Measurements from ENCODE around the gene B4GALNT2.

Gene B4GALNT2, protein sequence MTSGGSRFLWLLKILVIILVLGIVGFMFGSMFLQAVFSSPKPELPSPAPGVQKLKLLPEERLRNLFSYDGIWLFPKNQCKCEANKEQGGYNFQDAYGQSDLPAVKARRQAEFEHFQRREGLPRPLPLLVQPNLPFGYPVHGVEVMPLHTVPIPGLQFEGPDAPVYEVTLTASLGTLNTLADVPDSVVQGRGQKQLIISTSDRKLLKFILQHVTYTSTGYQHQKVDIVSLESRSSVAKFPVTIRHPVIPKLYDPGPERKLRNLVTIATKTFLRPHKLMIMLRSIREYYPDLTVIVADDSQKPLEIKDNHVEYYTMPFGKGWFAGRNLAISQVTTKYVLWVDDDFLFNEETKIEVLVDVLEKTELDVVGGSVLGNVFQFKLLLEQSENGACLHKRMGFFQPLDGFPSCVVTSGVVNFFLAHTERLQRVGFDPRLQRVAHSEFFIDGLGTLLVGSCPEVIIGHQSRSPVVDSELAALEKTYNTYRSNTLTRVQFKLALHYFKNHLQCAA

DNA sequence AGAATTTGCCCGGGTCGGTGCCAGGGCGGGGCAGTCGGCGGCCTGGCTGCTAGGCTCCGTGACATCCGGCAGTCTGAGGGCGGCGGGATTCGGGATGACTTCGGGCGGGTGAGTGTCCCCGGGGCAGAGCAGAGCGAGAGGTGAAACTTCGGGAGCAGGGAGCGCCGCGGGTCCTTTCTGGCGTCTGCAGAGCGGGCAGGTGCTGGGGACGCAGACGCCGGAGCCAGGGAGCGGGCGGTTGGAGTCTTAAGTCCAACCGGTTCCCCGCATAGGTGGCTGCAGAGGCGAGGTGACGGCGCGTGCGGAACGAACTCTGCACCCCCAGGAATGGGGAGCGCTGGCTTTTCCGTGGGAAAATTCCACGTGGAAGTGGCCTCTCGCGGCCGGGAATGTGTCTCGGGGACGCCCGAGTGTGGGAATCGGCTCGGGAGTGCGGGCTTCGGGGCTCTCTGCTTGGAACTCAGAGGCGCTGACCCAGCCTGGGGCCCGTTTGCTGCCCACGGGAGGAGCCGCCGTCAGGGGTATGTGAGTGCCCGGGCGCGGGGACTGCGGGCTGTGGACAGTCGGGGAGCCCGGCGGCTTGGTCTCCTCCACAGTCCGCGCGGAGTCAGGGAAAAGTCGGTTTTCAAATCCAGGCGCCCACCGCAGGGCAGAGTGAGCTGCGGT, at the start of gene B4GALNT2:
TSS of gene B4GALNT2 (plus strand) at position 71 of the 666 bp plus-strand sequence. CDS start at position 95, 24 bp downstream.
- TF ChIP-seq GATA3 (IDR thresholded peaks at IDR 0.05; ENCODE audit: low read depth, low read length) = no peak
- no peak for TF ChIP-seq GATA2 (IDR thresholded peaks at IDR 0.05; ENCODE audit: low read depth, low read length)

DNA sequence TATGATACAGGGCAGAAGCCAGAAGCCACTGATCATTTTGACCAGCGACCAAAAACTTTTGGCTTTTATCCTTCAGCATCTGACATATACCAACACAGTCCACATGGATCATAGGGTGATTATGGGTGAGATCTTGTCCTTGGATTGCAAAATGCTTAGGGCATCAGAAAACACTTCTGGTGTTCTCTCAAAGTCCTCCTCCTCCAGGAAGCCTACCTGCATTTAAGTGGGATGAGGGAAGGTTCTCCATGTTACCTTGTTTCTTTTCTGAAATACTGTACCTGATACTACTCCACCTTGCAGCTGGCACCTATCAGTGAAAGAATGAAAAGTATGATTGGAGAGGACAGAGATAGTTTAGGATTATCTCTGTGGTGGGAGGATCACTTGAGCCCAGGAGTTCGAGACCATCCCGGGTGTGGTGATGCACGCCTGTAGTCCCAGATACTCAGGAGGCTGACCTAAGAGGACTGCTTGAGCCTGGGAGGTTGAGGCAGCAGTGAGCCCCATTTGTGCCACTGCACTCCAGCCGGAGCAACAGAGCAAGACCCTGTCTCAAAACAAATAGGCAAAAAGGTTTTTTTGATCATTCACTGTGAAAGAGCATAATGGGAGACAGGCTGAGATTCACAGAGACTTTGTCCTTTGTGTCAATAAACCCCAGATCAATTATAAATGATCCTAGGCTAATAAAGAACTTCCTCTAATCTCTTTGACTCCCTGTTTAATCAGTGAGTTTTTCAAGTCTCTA, 46.8 kb upstream of the B4GALNT2 start:
- TF ChIP-seq GATA2 (IDR thresholded peaks at IDR 0.05; ENCODE audit: low read depth, low read length) = no peak
- no peak for TF ChIP-seq GATA3 (IDR thresholded peaks at IDR 0.05; ENCODE audit: low read depth, low read length)

DNA sequence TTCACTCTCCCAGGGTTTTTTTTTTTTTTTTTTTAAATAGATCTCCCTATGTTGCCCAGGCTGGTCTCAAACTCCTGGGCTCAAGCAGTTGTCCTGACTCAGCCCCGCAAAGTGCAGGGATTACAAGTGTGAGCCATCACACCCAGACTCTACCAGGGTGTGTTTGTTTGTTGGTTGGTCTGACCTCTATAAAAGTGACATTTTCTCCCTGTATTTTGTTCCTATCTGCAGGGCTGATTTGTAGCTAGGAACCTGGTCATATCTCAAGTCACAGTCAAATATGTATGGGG, 46.3 kb upstream of the B4GALNT2 start:
- no peak for TF ChIP-seq GATA3 (IDR thresholded peaks at IDR 0.05; ENCODE audit: low read depth, low read length)
- TF ChIP-seq GATA2 (IDR thresholded peaks at IDR 0.05; ENCODE audit: low read depth, low read length) = no peak

DNA sequence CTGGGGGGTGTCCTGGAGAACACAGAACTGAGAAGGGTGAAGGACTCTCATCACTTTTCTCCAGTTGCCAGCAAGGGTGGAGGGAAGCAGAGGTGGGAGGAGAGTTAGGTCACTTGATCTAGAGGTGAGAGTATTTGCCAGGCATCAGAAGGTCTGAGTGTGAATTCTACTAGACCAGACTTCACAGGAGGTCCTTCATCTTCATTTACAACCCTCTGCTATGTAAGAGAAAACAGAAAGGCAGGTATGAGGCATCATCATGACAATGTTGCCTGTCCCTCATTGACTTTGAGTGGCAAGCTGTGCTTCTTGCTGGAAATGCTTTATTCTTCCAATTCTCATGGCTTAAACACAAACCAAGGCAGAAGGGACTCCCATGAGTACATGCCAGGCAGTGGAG, 45.9 kb upstream of the B4GALNT2 start:
- TF ChIP-seq GATA2 (IDR thresholded peaks at IDR 0.05; ENCODE audit: low read depth, low read length) (no peak), GATA3 (IDR thresholded peaks at IDR 0.05; ENCODE audit: low read depth, low read length) (no peak)

DNA sequence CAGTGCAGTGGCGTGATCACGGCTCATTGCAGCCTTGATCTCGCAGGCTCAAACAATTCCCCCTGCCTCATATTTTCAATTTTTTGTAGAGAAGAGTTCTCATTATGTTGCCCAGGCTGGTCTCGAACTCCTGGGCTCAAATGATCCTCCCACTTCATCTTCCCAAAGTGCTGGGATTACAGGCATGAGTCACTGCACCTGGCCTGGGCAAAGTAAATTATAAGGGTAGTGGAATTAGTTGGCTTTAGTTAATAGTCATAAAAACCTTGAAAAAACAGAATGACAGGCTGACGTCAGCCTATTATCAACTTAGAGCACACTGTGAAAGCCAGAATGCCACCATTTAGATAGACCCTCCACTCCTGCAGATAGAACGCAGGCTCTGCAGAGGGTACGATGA, 43.5 kb upstream of the B4GALNT2 start:
- TF ChIP-seq GATA2 (IDR thresholded peaks at IDR 0.05; ENCODE audit: low read depth, low read length) (no peak), GATA3 (IDR thresholded peaks at IDR 0.05; ENCODE audit: low read depth, low read length) (no peak)

DNA sequence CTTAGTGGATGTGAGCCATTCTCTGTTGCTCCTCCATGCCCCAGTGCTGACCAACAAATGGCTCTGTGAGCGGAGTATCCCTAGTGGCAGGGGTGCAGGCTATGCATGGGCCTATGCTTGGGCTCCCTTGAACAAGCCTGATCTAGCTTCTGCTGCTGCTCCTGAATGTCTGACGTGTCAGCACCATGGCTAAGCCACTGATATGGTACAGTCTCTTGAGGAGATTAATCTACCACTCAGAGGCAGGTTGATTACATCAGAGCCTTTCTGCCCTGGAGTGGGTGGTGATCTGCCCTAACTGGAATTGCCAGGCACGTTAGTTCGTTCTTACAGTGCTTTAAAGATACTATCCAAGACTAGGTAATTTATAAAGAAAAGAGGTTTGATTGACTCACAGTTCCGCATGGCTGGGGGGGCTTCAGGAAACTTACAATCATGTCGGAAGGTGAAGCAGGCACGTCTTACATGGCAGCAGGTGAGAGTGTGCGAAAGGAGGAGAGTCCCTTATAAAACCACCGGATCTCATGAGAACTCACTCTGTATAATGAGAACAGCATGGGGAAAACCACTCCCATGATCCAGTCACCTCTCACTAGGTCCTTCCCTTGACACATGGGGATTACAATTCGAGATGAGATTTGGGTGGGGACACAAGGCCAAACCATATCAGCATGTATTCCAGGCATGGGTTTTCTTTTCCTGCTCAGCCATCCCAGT, 41.5 kb upstream of the B4GALNT2 start:
- no peak for TF ChIP-seq GATA2 (IDR thresholded peaks at IDR 0.05; ENCODE audit: low read depth, low read length)
- TF ChIP-seq GATA3 (IDR thresholded peaks at IDR 0.05; ENCODE audit: low read depth, low read length) = no peak

DNA sequence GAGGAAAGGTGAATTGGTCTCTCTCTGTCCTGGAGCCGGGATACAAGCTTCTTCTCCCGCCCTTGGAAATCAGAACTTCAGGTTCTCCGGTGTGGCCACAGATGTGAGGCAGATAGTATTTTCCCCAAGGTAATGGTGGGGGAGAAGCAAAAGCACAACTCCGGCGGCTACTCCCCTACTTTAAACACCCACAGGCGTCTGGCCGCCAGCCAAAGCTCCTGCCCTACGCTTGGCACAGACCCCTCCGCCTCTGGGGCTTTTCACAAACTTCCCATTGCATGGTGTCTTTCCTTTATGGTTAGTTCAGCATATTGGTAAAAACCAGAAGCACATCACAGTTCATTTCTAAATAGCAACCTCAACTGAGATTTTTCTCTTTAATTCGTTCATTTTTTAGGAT, 39.4 kb upstream of the B4GALNT2 start:
- TF ChIP-seq GATA2 (IDR thresholded peaks at IDR 0.05; ENCODE audit: low read depth, low read length) (no peak), GATA3 (IDR thresholded peaks at IDR 0.05; ENCODE audit: low read depth, low read length) (no peak)

DNA sequence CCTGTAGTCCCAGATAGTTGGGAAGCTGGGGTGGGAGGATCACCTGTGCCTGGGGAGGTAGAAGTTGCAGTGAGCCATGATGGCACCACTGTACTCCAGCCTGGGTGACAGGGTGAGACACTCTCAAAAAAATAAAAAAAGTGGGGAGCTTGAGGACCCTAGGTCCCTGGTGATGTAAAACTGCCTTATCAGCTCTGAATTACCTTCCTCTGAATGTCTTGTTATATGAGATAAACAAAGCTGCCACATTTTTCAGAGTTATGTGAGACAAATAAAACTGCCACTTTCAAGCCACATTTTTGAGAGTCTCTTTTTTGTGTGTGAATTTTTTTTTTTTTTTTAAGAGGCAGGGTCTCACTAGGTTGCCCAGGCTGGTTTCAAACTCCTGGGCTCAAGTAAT, 32.0 kb upstream of the B4GALNT2 start:
- TF ChIP-seq GATA2 (IDR thresholded peaks at IDR 0.05; ENCODE audit: low read depth, low read length) = no peak
- no peak for TF ChIP-seq GATA3 (IDR thresholded peaks at IDR 0.05; ENCODE audit: low read depth, low read length)

DNA sequence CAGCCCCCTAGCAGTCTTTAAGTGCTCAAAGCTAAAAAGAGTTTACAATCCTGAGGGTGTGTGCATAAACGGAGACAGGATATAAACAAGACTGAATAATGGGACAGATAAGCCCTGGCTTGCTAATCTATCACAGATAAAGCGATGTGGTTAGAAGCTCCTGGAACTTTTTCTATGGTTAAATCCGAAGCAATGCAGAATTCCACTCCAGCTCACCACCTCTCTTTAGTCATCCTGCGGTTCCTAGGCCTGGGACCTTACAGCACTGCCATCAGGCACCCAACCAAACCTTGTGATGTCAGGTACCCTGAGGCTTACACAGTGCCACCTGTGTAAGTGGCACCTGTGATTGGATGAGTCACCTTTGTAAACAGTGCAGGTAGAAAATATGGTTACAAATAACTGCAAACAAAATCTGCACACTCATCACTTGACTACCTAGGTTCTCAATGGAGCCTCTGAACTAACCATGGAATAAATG, 31.5 kb upstream of the B4GALNT2 start:
- TF ChIP-seq GATA3 (IDR thresholded peaks at IDR 0.05; ENCODE audit: low read depth, low read length) (no peak), GATA2 (IDR thresholded peaks at IDR 0.05; ENCODE audit: low read depth, low read length) (no peak)

DNA sequence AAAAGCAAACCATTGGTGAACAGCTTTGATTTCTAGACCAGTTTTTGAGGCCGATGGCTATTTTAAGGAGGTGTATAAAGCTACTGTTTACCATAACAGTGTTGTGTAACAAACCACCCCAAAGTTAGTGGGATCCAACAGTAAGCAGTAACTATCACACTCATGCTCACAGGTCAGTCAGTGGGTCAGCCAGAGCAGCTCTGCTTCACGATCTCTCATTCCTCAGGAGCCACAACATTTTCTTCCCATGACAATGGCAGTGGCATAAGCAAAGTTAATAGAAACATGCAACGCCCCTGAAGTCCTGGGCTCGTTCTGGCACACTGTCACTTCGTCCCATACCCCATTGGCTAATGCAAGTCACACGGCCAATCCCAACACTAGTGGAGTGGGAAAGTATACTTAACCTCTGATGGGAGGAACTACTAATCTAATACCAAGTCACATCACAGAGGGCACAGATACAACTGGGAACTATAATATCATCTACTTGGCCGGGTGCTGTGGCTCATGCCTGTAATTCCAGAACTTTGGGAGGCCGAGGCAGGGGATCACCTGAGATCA, 28.0 kb upstream of the B4GALNT2 start:
- TF ChIP-seq GATA2 (IDR thresholded peaks at IDR 0.05; ENCODE audit: low read depth, low read length) (no peak), GATA3 (IDR thresholded peaks at IDR 0.05; ENCODE audit: low read depth, low read length) (no peak)

DNA sequence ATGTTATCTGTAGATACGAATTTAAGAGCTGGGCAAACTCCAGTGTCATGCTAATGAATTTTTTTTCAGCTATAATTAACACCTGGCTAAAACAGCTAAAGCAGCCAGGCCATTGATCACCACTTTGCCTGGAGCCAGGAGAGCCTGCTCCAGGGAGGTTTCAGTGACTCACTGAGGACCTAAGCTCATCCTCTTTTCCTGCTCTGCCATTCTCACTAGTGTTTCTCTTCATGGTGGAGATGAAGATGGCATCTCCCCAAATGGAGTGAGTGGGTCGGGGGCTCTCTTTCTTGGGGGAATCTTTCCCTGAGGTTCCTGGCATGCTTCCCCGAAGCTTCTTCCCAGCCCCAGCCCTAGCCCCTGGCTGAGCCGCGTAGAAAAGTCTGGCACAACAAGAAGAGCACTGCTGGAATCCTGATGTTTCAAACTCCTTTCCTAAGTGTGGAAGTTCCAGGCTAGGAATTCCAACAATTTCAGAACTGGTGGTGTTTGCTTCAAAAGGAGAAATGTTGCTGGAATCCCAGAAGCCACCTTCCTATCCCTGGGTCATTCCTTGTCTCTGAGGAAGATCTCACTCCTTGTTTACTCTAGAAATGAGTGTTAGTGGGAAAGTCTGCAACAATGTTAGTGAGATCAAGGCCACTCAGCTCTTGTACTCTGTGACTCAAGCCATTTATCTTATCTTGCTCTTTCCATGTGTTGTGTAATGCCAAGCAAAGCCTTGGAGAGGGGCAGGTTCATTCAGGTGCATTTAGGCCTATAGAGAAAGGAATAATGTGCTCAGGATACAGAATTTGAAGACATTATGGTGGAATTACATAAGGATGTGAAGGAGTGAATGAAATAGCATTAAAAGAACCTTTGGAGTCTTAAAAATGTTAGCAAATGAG, 26.0 kb upstream of the B4GALNT2 start:
- TF ChIP-seq GATA3 (IDR thresholded peaks at IDR 0.05; ENCODE audit: low read depth, low read length) (no peak), GATA2 (IDR thresholded peaks at IDR 0.05; ENCODE audit: low read depth, low read length) (no peak)

DNA sequence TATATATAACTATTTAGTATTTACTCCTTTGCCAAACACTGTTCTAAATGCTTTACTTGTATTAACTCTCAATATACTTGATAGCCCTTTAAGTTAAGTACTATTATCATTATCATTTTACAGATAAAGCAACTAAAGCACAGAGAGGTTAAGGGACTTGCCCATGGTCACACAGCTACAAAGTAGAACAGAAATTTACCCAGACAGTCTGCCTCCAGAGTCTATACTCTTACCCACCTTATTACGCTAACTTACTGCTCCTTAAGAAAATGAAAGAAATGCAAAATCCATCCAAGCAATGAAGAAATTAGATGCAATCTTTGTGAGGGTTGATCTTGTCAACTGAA, 25.4 kb upstream of the B4GALNT2 start:
- no peak for TF ChIP-seq GATA2 (IDR thresholded peaks at IDR 0.05; ENCODE audit: low read depth, low read length)
- no peak for TF ChIP-seq GATA3 (IDR thresholded peaks at IDR 0.05; ENCODE audit: low read depth, low read length)

DNA sequence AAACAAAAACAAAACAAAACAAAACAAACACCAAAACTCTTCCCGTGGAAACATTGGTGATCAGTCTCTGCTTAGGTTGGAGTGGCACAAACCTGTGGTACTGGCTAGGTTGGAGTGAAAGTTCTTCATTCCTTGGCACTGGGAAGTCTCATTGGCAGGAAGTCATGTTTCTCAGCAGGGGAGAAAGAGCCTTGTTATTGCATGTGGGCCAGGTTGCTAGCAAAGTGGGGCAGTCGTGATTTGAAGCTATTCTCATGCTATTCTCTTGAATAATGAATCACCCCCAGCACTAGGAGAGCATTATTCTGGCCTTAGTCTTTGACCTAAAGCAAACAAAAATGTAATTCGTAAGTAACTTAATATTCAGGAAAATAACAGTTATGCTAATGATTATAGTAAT, 24.3 kb upstream of the B4GALNT2 start:
- TF ChIP-seq GATA3 (IDR thresholded peaks at IDR 0.05; ENCODE audit: low read depth, low read length) (no peak), GATA2 (IDR thresholded peaks at IDR 0.05; ENCODE audit: low read depth, low read length) (no peak)
